ENCODE data around the gene CUL5.
"Not testable (repeated sequence)": the region's sequence is repeated elsewhere in the genome, so short reads cannot be mapped to it uniquely, and the experiment has no call there.

The CUL5 gene

GRCh38 chr11:108025387-108026080 is 16.8 kb downstream of the CUL5 start:
- no peak for DNase-seq

- DNase-seq: no peak
Measured at GRCh38 chr11:108027057-108027456, 18.4 kb downstream of the CUL5 start.

- not testable (repeated sequence) for DNase-seq
Measured at GRCh38 chr11:108028822-108029441, 20.2 kb downstream of the CUL5 start.

GRCh38 chr11:108031604-108032003 is 22.9 kb downstream of the CUL5 start:
- not testable (repeated sequence) for DNase-seq

GRCh38 chr11:108032800-108033199 is 24.1 kb downstream of the CUL5 start:
- DNase-seq: no peak

GRCh38 chr11:108034034-108034433 is 25.3 kb downstream of the CUL5 start:
- no peak for DNase-seq

GRCh38 chr11:108034952-108035351 is 26.3 kb downstream of the CUL5 start:
- DNase-seq: no peak

GRCh38 chr11:108035690-108036089 is 27.0 kb downstream of the CUL5 start:
- no peak for DNase-seq

GRCh38 chr11:108037211-108037610 is 28.5 kb downstream of the CUL5 start:
- no peak for DNase-seq

GRCh38 chr11:108037636-108038035 is 28.9 kb downstream of the CUL5 start:
- no peak for DNase-seq

- no peak for DNase-seq
Measured at GRCh38 chr11:108048269-108048668, 39.6 kb downstream of the CUL5 start.

GRCh38 chr11:108062336-108062735 is 53.6 kb downstream of the CUL5 start:
- DNase-seq: no peak

GRCh38 chr11:108063410-108063809 is 54.7 kb downstream of the CUL5 start:
- no peak for DNase-seq

- DNase-seq: peak; percentile 75
Measured at GRCh38 chr11:108069947-108070346, 61.2 kb downstream of the CUL5 start.

GRCh38 chr11:108084811-108085210 is 76.1 kb downstream of the CUL5 start:
- no peak for DNase-seq

GRCh38 chr11:108085672-108086071 is 77.0 kb downstream of the CUL5 start:
- no peak for DNase-seq

GRCh38 chr11:108092134-108092533 is 83.4 kb downstream of the CUL5 start:
- DNase-seq: peak; percentile 19

GRCh38 chr11:108093128-108093904 is 84.6 kb downstream of the CUL5 start:
- no peak for DNase-seq

GRCh38 chr11:108097179-108097578 is 88.5 kb downstream of the CUL5 start:
- no peak for DNase-seq

GRCh38 chr11:108101090-108101775 is 92.5 kb downstream of the CUL5 start:
- no peak for DNase-seq

- no peak for DNase-seq
Measured at GRCh38 chr11:108111126-108111525, 102.4 kb downstream of the CUL5 start.

GRCh38 chr11:108112057-108112456 is 103.4 kb downstream of the CUL5 start:
- DNase-seq: no peak

GRCh38 chr11:108115500-108116140 is 106.9 kb downstream of the CUL5 start:
- no peak for DNase-seq
